HCT116 (cell line): ENCODE data around the gene FAM120A. TPM values are rescaled to one million over a fixed set of nuclear protein-coding genes. Genes with fewer than 3 reads are reported as not detected.

Experiments
- ATAC-seq: fragments of 200-7000 bp; cut with Tn5 transposase; 2 replicates; pipeline ENCODE4 v1.9.1; 2020; ENCODE audit warnings: mild to moderate bottlenecking, moderate library complexity
- BruUV-seq: library from RNA; stranded (reverse); fragments of 400-500 nt; replicated peaks from 2 replicates; lab custom pipeline; 2021; lab: Mats Ljungman, UMichigan
- CTCF ChIA-PET: fragments of 300-600 bp; sonication (Branson Sonifier 250); formaldehyde crosslinking; loops from one replicate; lab custom pipeline; 2021; ENCODE audit warnings: antibody characterized with exemption; lab: Charles Lee
- POLR2A ChIA-PET: fragments of 300-600, 350-600 bp; sonication (Branson Sonifier 250); formaldehyde crosslinking; loops from one replicate; lab custom pipeline; 2021; ENCODE audit warnings: antibody characterized with exemption; lab: Charles Lee
- RAD21 ChIA-PET, 2 experiments: fragments of 300-600 bp; sonication (Branson Sonifier 250); formaldehyde crosslinking; loops; one replicate each; lab custom pipeline; 2023; ENCODE audit warnings: low total read pairs in 2 of 2; ENCODE audit not compliant: uncharacterized antibody in 2 of 2, unreplicated experiment in 2 of 2, low non-redundant PET in 1 of 2; lab: Charles Lee
- DNase-seq: peaks from one replicate; pipeline ENCODE4 v3.0.0-alpha.2; 2010; ENCODE audit warnings: low read depth, low spot score
- H2AFZ ChIP-seq: fragments of 200-600 bp; shearing (Covaris generic), sonication (generic); 2 replicates; pipeline ENCODE4 v1.6.1; 2017; ENCODE audit warnings: low read depth, mixed run types, mixed read lengths, antibody characterized with exemption, low read length; ENCODE audit not compliant: poor library complexity, severe bottlenecking
- H3K27ac ChIP-seq: 2 replicates; pipeline ENCODE4 v1.5.1; 2012; ENCODE audit warnings: low read depth, low read length
- H3K27me3 ChIP-seq: fragments of 200-600 bp; sonication (generic); 2 replicates; pipeline ENCODE4 v1.6.1; 2016; ENCODE audit warnings: mixed run types, low read length, mixed read lengths; ENCODE audit not compliant: insufficient read depth
- H3K36me3 ChIP-seq, 2 experiments: fragments of 200-500 bp in 1 of 2; fragments of 200-600 bp in 1 of 2; sonication (Bioruptor generic) in 1 of 2; sonication (generic) in 1 of 2; 2 replicates each; pipeline versions ENCODE4 v1.5.1 to v1.6.1; 2014 to 2016; ENCODE audit warnings: low read length in 2 of 2, inconsistent platforms in 1 of 2, mixed read lengths in 1 of 2, mixed run types in 1 of 2; ENCODE audit not compliant: insufficient read depth in 2 of 2, control insufficient read depth in 1 of 2
- H3K4me1 ChIP-seq, 2 experiments: fragments of 200-600 bp in 1 of 2; sonication (generic) in 1 of 2; 2 replicates each; pipeline versions ENCODE4 v1.5.1 to v1.6.1; 2012 to 2017; ENCODE audit warnings: low read length in 2 of 2, inconsistent platforms in 1 of 2, mild to moderate bottlenecking in 1 of 2, mixed read lengths in 1 of 2, mixed run types in 1 of 2, moderate library complexity in 1 of 2; ENCODE audit not compliant: insufficient read depth in 2 of 2, control insufficient read depth in 1 of 2
- H3K4me2 ChIP-seq: fragments of 200-600 bp; sonication (generic); 2 replicates; pipeline ENCODE4 v1.6.1; 2017; ENCODE audit warnings: mixed run types, low read length, mixed read lengths
- H3K4me3 ChIP-seq, 2 experiments: fragments of 200-600 bp in 1 of 2; sonication (generic) in 1 of 2; replicated peaks in 1 of 2; 2 replicates each; pipeline ENCODE4 v1.5.1; 2011 to 2016; ENCODE audit warnings: low read length in 2 of 2, control low read depth in 1 of 2, low read depth in 1 of 2, mild to moderate bottlenecking in 1 of 2, mixed read lengths in 1 of 2, mixed run types in 1 of 2
- H3K79me2 ChIP-seq: fragments of 200-600 bp; sonication (generic); 2 replicates; pipeline ENCODE4 v1.6.1; 2017; ENCODE audit warnings: mild to moderate bottlenecking, mixed run types, low read length, moderate library complexity, mixed read lengths; ENCODE audit not compliant: insufficient read depth
- H3K9ac ChIP-seq: fragments of 200-600 bp; sonication (generic); 2 replicates; pipeline ENCODE4 v1.6.1; 2016; ENCODE audit warnings: low read length, mixed read lengths
- H3K9me2 ChIP-seq: fragments of 200-600 bp; sonication (generic), shearing (Covaris generic); 2 replicates; pipeline ENCODE4 v1.6.1; 2017; ENCODE audit warnings: mixed run types, mild to moderate bottlenecking, moderate library complexity; ENCODE audit not compliant: insufficient read depth
- H3K9me3 ChIP-seq, 2 experiments: fragments of 200-500 bp in 1 of 2; fragments of 200-600 bp in 1 of 2; sonication (Bioruptor generic) in 1 of 2; sonication (generic) in 1 of 2; 2 replicates each; pipeline ENCODE4 v1.6.1; 2014 to 2017; ENCODE audit warnings: low read length in 2 of 2, mixed read lengths in 2 of 2, inconsistent platforms in 1 of 2, low read depth in 1 of 2, mild to moderate bottlenecking in 1 of 2, mixed run types in 1 of 2, moderate library complexity in 1 of 2; ENCODE audit not compliant: control insufficient read depth in 1 of 2, insufficient read depth in 1 of 2
- H4K20me1 ChIP-seq: fragments of 200-600 bp; sonication (generic), shearing (Covaris generic); 2 replicates; pipeline ENCODE4 v1.6.1; 2017; ENCODE audit warnings: mixed run types, mild to moderate bottlenecking, moderate library complexity; ENCODE audit not compliant: insufficient read depth
- CBX3 ChIP-seq: IDR thresholded peaks from 2 replicates; pipeline ENCODE4 v1.6.1; 2012; ENCODE audit warnings: low read depth
- CEBPB ChIP-seq: IDR thresholded peaks from 2 replicates; pipeline ENCODE4 v1.6.1; 2012; ENCODE audit warnings: low read depth
- CTCF ChIP-seq, 3 experiments: fragments of 200-600 bp in 1 of 3; sonication (generic) in 1 of 3; IDR thresholded peaks in 2 of 3; conservative IDR thresholded peaks in 1 of 3; 2 replicates each; pipeline ENCODE4 v1.5.1; 2012 to 2017; ENCODE audit warnings: low read depth in 2 of 3, low read length in 2 of 3, antibody characterized with exemption in 1 of 3, borderline replicate concordance in 1 of 3, control low read depth in 1 of 3, mild to moderate bottlenecking in 1 of 3, mixed read lengths in 1 of 3, mixed run types in 1 of 3, moderate library complexity in 1 of 3; ENCODE audit not compliant: insufficient read depth in 1 of 3
- EGR1 ChIP-seq: IDR thresholded peaks from 2 replicates; pipeline ENCODE4 v1.6.1; 2012; ENCODE audit warnings: low read depth
- ELF1 ChIP-seq: IDR thresholded peaks from 2 replicates; pipeline ENCODE4 v1.6.1; 2012; ENCODE audit warnings: low read depth, borderline replicate concordance
- EZH2 ChIP-seq: fragments of 200-600 bp; sonication (generic); IDR thresholded peaks from 2 replicates; pipeline ENCODE4 v1.6.1; 2017; ENCODE audit warnings: antibody characterized with exemption, mixed run types
- FOSL1 ChIP-seq: IDR thresholded peaks from 2 replicates; pipeline ENCODE4 v1.6.1; 2012; ENCODE audit warnings: low read depth
- JUND ChIP-seq: IDR thresholded peaks from 2 replicates; pipeline ENCODE4 v1.6.1; 2012
- POLR2AphosphoS5 ChIP-seq: IDR thresholded peaks from 2 replicates; pipeline ENCODE4 v1.6.1; 2011; ENCODE audit warnings: mild to moderate bottlenecking, low read depth, low read length, moderate library complexity
- REST ChIP-seq: IDR thresholded peaks from 2 replicates; pipeline ENCODE4 v1.6.1; 2012; ENCODE audit warnings: low read depth
- SIN3A ChIP-seq: IDR thresholded peaks from 2 replicates; pipeline ENCODE4 v1.6.1; 2012; ENCODE audit warnings: low read depth
- SP1 ChIP-seq: IDR thresholded peaks from 2 replicates; pipeline ENCODE4 v1.6.1; 2012; ENCODE audit warnings: low read depth
- SRF ChIP-seq: IDR thresholded peaks from 2 replicates; pipeline ENCODE4 v1.6.1; 2012; ENCODE audit warnings: low read depth
- TCF7L2 ChIP-seq: IDR thresholded peaks from 2 replicates; pipeline ENCODE4 v1.7.0; 2011; ENCODE audit warnings: borderline replicate concordance, inconsistent platforms; ENCODE audit not compliant: insufficient read depth, insufficient read length; ENCODE audit errors: extremely low read depth
- YY1 ChIP-seq: IDR thresholded peaks from 2 replicates; pipeline ENCODE4 v1.6.1; 2011; ENCODE audit warnings: low read length, low read depth, moderate library complexity, mild to moderate bottlenecking; ENCODE audit not compliant: insufficient replicate concordance; ENCODE audit errors: extremely low read depth
- ZBTB33 ChIP-seq: IDR thresholded peaks from 2 replicates; pipeline ENCODE4 v1.6.1; 2011; ENCODE audit warnings: mild to moderate bottlenecking, low read length, moderate library complexity; ENCODE audit not compliant: insufficient replicate concordance; ENCODE audit errors: extremely low read depth
- ZFX ChIP-seq: fragments of 450-650 bp; IDR thresholded peaks from 2 replicates; pipeline ENCODE4 v1.6.1; 2017
- ZNF274 ChIP-seq: fragments of 200-500 bp; sonication (Bioruptor generic); IDR thresholded peaks from 2 replicates; pipeline ENCODE4 v1.6.1; 2014; ENCODE audit warnings: mild to moderate bottlenecking, low read depth, low read length, inconsistent platforms
- intact Hi-C: fragments of 100-400 bp; cut with micrococcal nuclease; formaldehyde crosslinking; loops from 2 replicates; pipeline ENCODE4 v1.10.0; 2022
- total RNA-seq: library from RNA; stranded (reverse); gene quantifications from one replicate; pipeline ENCODE4 v1.2.1, GENCODE V29; 2021; ENCODE audit not compliant: unreplicated experiment
- TF ChIP-seq, protein P1 (sequence below): IDR thresholded peaks from 2 replicates; pipeline ENCODE4 v1.6.1; 2012

FAM120A gene
- total RNA-seq, 1 experiment from 2014 or later = 122 TPM

- ChIA-PET POLR2A (no interaction called here), RAD21 (no interaction called here), CTCF (no interaction called here)
- TF ChIP-seq SP1 = no peak
- no peak for TF ChIP-seq ZBTB33
- TF ChIP-seq ZNF274 = no peak
- no peak for TF ChIP-seq SIN3A
- no peak for TF ChIP-seq CEBPB
- no peak for TF ChIP-seq JUND
- TF ChIP-seq, protein P1, sequence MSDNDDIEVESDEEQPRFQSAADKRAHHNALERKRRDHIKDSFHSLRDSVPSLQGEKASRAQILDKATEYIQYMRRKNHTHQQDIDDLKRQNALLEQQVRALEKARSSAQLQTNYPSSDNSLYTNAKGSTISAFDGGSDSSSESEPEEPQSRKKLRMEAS = no peak
- TF ChIP-seq YY1 = no peak
- no peak for TF ChIP-seq FOSL1
- TF ChIP-seq ELF1 = no peak
- TF ChIP-seq TCF7L2 = no peak
- TF ChIP-seq POLR2AphosphoS5 = no peak
- TF ChIP-seq CBX3 = no peak
- no peak for TF ChIP-seq REST
- no peak for TF ChIP-seq CTCF (IDR thresholded peaks at IDR 0.05 in 2 of 3, conservative IDR thresholded peaks at IDR 0.05 in 1 of 3; ENCODE audit: borderline replicate concordance in 1 of 3, insufficient read depth in 1 of 3, low read depth in 2 of 3, low read length in 2 of 3)
- TF ChIP-seq EZH2 = no peak
- TF ChIP-seq SRF = no peak
- TF ChIP-seq ZFX = no peak
- no peak for TF ChIP-seq EGR1
- Histone ChIP-seq H3K4me1 (peaks cover 6 to 7% of the 10 kb centered on the region in 2 experiments), H3K27me3 (no peaks in the 10 kb centered on the region), H3K9me3 (no peaks in the 10 kb centered on the region), H3K27ac (no peak overlapping the region), H3K4me3 (no peak overlapping the region), H3K9me2 (no peaks in the 10 kb centered on the region), H4K20me1 (peaks cover 28% of the 10 kb centered on the region; the same call in 1 of the 2 replicates), H3K36me3 (peaks cover 0 to 13% of the 10 kb centered on the region in 2 experiments; a peak in 1 of 4 replicates), H3K79me2 (peaks cover 100% of the 10 kb centered on the region), H3K9ac (no peak overlapping the region), H2AFZ (no peak overlapping the region), H3K4me2 (no peak overlapping the region)
- ATAC-seq = no peak
- intact Hi-C loops = loop anchor here (10.0 kb wide), 1 partner anchor 294 kb away; no protein-coding TSS in a partner anchor
- BruUV-seq = no TSS peak
- DNase-seq = no peak
Measured at GRCh38 chr9:93458712-93459111, 7.2 kb downstream of the FAM120A start.
